Calu3 (cell line): ENCODE measurements around the gene MEPE. TPM values are rescaled to one million over a fixed set of nuclear protein-coding genes. Genes with fewer than 3 reads are reported as not detected.
"Not testable (repeated sequence)": the region's sequence is repeated elsewhere in the genome, so short reads cannot be mapped to it uniquely, and the experiment has no call there.

Experiments used
- BruUV-seq: library from RNA; stranded (reverse); fragments of 400-500 nt; replicated peaks from 2 replicates; lab custom pipeline; 2021; lab: Mats Ljungman, UMichigan
- CTCF ChIA-PET: fragments of 300-600 bp; sonication (Branson Sonifier 250); formaldehyde crosslinking; loops from one replicate; lab custom pipeline; 2022; ENCODE audit warnings: antibody characterized with exemption; lab: Charles Lee
- DNase-seq: peaks from one replicate; pipeline ENCODE4 v3.0.0; 2022
- H3K27ac Mint-ChIP-seq: one replicate; pipeline ENCODE4 v1.8.0; 2022; ENCODE audit warnings: mixed read lengths; ENCODE audit not compliant: unreplicated experiment
- H3K27me3 Mint-ChIP-seq: one replicate; pipeline ENCODE4 v1.8.0; 2022; ENCODE audit warnings: mixed read lengths; ENCODE audit not compliant: unreplicated experiment
- H3K36me3 Mint-ChIP-seq: one replicate; pipeline ENCODE4 v1.8.0; 2022; ENCODE audit warnings: mild to moderate bottlenecking, moderate library complexity, mixed read lengths; ENCODE audit not compliant: insufficient read depth, unreplicated experiment
- H3K4me1 Mint-ChIP-seq: one replicate; pipeline ENCODE4 v1.8.0; 2022; ENCODE audit warnings: mild to moderate bottlenecking, low read depth, mixed read lengths; ENCODE audit not compliant: unreplicated experiment
- H3K4me3 Mint-ChIP-seq: one replicate; pipeline ENCODE4 v1.8.0; 2022; ENCODE audit warnings: mild to moderate bottlenecking, low read depth, moderate library complexity, mixed read lengths; ENCODE audit not compliant: unreplicated experiment
- H3K9me3 Mint-ChIP-seq: one replicate; pipeline ENCODE4 v1.8.0; 2022; ENCODE audit warnings: low read depth, mixed read lengths; ENCODE audit not compliant: unreplicated experiment
- CTCF ChIP-seq: fragments of 200-600 bp; IDR thresholded peaks from one replicate; pipeline ENCODE4 v1.8.0; 2022; ENCODE audit warnings: antibody characterized with exemption; ENCODE audit not compliant: unreplicated experiment
- intact Hi-C: fragments of 100-400 bp; cut with micrococcal nuclease; formaldehyde crosslinking; loops from one replicate; pipeline ENCODE4 v1.10.0; 2022; ENCODE audit not compliant: unreplicated experiment
- total RNA-seq: library from RNA; stranded (reverse); gene quantifications from 2 replicates; pipeline ENCODE4 v1.2.3, GENCODE V29; 2022

Gene MEPE
- total RNA-seq, 1 experiment from 2014 or later, result not detected

- DNase-seq, result no peak
- no peak overlapping the region for H3K27ac Mint-ChIP-seq
- no peak for TF ChIP-seq CTCF
- H3K9me3 Mint-ChIP-seq, result peaks cover 3% of the 10 kb centered on the region
- BruUV-seq, result no TSS peak
- no peaks in the 10 kb centered on the region for H3K36me3 Mint-ChIP-seq
- peaks cover 42% of the 10 kb centered on the region for H3K4me1 Mint-ChIP-seq
- no peaks in the 10 kb centered on the region for H3K27me3 Mint-ChIP-seq
- CTCF ChIA-PET, result no interaction called here
- intact Hi-C loops, result no loop called here
- no peak overlapping the region for H3K4me3 Mint-ChIP-seq
Observed at GRCh38 chr4:87882861-87883260, 50.1 kb downstream of the MEPE start.

- Mint-ChIP-seq H3K36me3 (no peaks in the 10 kb centered on the region), H3K4me1 (peaks cover 42% of the 10 kb centered on the region), H3K27ac (peak overlapping the region; percentile 1), H3K4me3 (no peak overlapping the region), H3K27me3 (no peaks in the 10 kb centered on the region), H3K9me3 (peaks cover 5% of the 10 kb centered on the region)
- no peak for DNase-seq
- intact Hi-C loops, result no loop called here
- TF ChIP-seq CTCF, result no peak
- no TSS peak for BruUV-seq
- CTCF ChIA-PET, result interaction anchor here (0.8 kb wide), 1 partner anchor 17 kb away, joined by 3 read pairs; no protein-coding TSS in a partner anchor
Observed at GRCh38 chr4:87884976-87885549, 52.3 kb downstream of the MEPE start.

GRCh38 chr4:87886083-87886482 is 53.3 kb downstream of the MEPE start:
- intact Hi-C loops, result no loop called here
- H3K4me1 Mint-ChIP-seq, result peaks cover 41% of the 10 kb centered on the region
- H3K36me3 Mint-ChIP-seq, result no peaks in the 10 kb centered on the region
- no peak overlapping the region for H3K4me3 Mint-ChIP-seq
- peaks cover 5% of the 10 kb centered on the region for H3K9me3 Mint-ChIP-seq
- CTCF ChIA-PET, result interaction anchor here (0.8 kb wide), 1 partner anchor 16 kb away, joined by 3 read pairs; no protein-coding TSS in a partner anchor
- no peak for TF ChIP-seq CTCF
- H3K27ac Mint-ChIP-seq, result peak overlapping the region; percentile 1
- no TSS peak for BruUV-seq
- DNase-seq, result no peak
- H3K27me3 Mint-ChIP-seq, result no peaks in the 10 kb centered on the region

GRCh38 chr4:87890753-87891152 is 58.0 kb downstream of the MEPE start:
- peaks cover 11% of the 10 kb centered on the region for H3K4me1 Mint-ChIP-seq
- H3K4me3 Mint-ChIP-seq, BruUV-seq, H3K27ac Mint-ChIP-seq, CTCF ChIA-PET, H3K36me3 Mint-ChIP-seq, DNase-seq, H3K27me3 Mint-ChIP-seq, intact Hi-C loops: not testable (repeated sequence)
- peaks cover 13% of the 10 kb centered on the region for H3K9me3 Mint-ChIP-seq
